Measurements from ENCODE around the gene RHBDD1.

DNA sequence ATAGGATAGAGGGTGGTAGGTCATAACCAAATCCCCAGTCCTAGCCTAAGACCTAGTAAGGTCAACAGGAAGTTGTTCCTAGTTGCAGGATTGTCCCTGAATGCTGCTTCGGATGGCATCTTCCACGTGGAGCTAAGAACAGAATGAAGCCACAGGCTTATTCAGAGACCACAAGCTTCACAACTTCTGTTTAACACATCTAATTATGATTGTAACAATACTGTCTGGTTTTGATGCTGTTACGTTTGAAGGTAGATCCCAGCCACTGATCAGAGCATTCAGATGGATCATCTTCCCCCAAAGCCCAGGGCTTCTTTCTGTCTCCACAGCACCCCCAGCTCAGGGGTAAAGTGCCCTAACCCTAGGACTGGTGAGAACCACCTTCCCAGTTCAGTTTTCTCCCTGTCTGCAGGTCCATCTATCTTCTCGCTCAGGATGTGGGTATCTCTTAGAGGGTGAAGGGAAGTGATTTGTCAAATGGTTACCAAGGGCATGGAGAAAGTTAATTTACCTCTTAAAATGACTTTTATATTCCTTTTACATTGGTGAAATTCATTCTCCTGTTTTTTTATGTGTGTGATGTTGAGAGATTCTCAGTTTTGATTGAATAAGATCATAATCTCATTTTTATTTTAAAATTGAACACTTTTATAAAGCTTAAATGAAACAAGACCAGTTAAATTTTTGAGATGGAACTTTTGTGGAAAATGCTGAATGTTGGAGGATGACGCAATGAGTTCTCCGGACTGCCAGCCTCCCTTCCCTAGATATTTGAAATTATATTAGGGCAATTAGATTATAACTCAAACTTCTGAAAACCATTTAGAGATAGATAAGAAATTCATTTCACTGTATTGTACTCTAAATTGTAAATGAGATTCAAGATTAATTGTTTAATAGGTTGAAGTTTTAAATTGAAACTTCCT, 66.5 kb downstream of the RHBDD1 start:
- TF ChIP-seq EZH2 (IDR thresholded peaks at IDR 0.05; ENCODE audit: borderline replicate concordance, low read length), result no peak
- TF ChIP-seq, protein P1, sequence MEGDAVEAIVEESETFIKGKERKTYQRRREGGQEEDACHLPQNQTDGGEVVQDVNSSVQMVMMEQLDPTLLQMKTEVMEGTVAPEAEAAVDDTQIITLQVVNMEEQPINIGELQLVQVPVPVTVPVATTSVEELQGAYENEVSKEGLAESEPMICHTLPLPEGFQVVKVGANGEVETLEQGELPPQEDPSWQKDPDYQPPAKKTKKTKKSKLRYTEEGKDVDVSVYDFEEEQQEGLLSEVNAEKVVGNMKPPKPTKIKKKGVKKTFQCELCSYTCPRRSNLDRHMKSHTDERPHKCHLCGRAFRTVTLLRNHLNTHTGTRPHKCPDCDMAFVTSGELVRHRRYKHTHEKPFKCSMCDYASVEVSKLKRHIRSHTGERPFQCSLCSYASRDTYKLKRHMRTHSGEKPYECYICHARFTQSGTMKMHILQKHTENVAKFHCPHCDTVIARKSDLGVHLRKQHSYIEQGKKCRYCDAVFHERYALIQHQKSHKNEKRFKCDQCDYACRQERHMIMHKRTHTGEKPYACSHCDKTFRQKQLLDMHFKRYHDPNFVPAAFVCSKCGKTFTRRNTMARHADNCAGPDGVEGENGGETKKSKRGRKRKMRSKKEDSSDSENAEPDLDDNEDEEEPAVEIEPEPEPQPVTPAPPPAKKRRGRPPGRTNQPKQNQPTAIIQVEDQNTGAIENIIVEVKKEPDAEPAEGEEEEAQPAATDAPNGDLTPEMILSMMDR (IDR thresholded peaks at IDR 0.05; ENCODE audit: low read length), result no peak
